ENCODE results near the gene TEX264.

- no peak for TF ChIP-seq CTCF (conservative IDR thresholded peaks at IDR 0.05 in 1 of 2, IDR thresholded peaks at IDR 0.05 in 1 of 2; ENCODE audit: low read depth in 1 of 2, low read length in 2 of 2)
- no peak for TF ChIP-seq EZH2 (IDR thresholded peaks at IDR 0.05; ENCODE audit: low read length, missing control alignments)
Measured at GRCh38 chr3:51715977-51716294, 44.9 kb downstream of the TEX264 start.

Data from fibroblast of lung (primary cell).